H1 (cell line): Measurements from ENCODE around the gene CORO2B. TPM values are rescaled to one million over a fixed set of nuclear protein-coding genes. Genes with fewer than 3 reads are reported as not detected.

ENCODE experiments used
- BCL11A ChIP-seq, 2 experiments: IDR thresholded peaks; one replicate each; pipeline ENCODE4 v1.6.1; 2011; ENCODE audit warnings: low read depth in 2 of 2, low read length in 2 of 2, mild to moderate bottlenecking in 2 of 2
- CTBP2 ChIP-seq: IDR thresholded peaks from 2 replicates; pipeline ENCODE4 v1.7.0; 2011; ENCODE audit warnings: borderline replicate concordance, mild to moderate bottlenecking, moderate library complexity, mixed read lengths, low read length; ENCODE audit not compliant: insufficient read depth, insufficient read length
- EZH2 ChIP-seq: fragments of 200-600 bp; sonication (generic); IDR thresholded peaks from 2 replicates; pipeline ENCODE4 v1.7.1; 2012; ENCODE audit warnings: low read depth, mild to moderate bottlenecking, moderate library complexity, low read length, inconsistent platforms; ENCODE audit not compliant: severe bottlenecking
- HDAC6 ChIP-seq: IDR thresholded peaks from one replicate; pipeline ENCODE4 v1.7.1; 2012; ENCODE audit warnings: low read depth, mild to moderate bottlenecking, inconsistent platforms, low read length, moderate library complexity
- KDM1A ChIP-seq: fragments of 200-600, 300-600 bp; sonication (generic); IDR thresholded peaks from 2 replicates; pipeline ENCODE4 v1.7.1; 2016; ENCODE audit warnings: mild to moderate bottlenecking, low read length, borderline replicate concordance
- KDM5A ChIP-seq: fragments of 200-600 bp; IDR thresholded peaks from 2 replicates; pipeline ENCODE4 v1.7.1; 2012; ENCODE audit warnings: mild to moderate bottlenecking, low read length, inconsistent platforms, mixed read lengths
- POLR2AphosphoS5 ChIP-seq: IDR thresholded peaks from 2 replicates; pipeline ENCODE4 v1.6.1; 2011; ENCODE audit warnings: low read depth, low read length
- RBBP5 ChIP-seq: IDR thresholded peaks from 2 replicates; pipeline ENCODE4 v1.7.1; 2012; ENCODE audit warnings: low read depth, mild to moderate bottlenecking, inconsistent platforms, low read length, moderate library complexity, borderline replicate concordance
- RXRA ChIP-seq: IDR thresholded peaks from 2 replicates; pipeline ENCODE4 v1.6.1; 2011; ENCODE audit warnings: low read depth, mild to moderate bottlenecking, low read length, moderate library complexity; ENCODE audit not compliant: insufficient read depth
- SAP30 ChIP-seq: fragments of 300-600 bp; sonication (generic); IDR thresholded peaks from 2 replicates; pipeline ENCODE4 v1.7.1; 2012; ENCODE audit warnings: low read length, moderate library complexity, mild to moderate bottlenecking, inconsistent platforms; ENCODE audit not compliant: insufficient read depth, insufficient replicate concordance
- SP1 ChIP-seq: IDR thresholded peaks from 2 replicates; pipeline ENCODE4 v1.6.1; 2011; ENCODE audit warnings: low read depth, low read length
- SP4 ChIP-seq: IDR thresholded peaks from 2 replicates; pipeline ENCODE4 v1.6.1; 2012; ENCODE audit warnings: low read length, inconsistent platforms
- SRF ChIP-seq: IDR thresholded peaks from 2 replicates; pipeline ENCODE4 v1.6.1; 2011; ENCODE audit warnings: mild to moderate bottlenecking, low read depth, low read length, moderate library complexity
- YY1 ChIP-seq: IDR thresholded peaks from 2 replicates; pipeline ENCODE4 v1.6.1; 2011; ENCODE audit warnings: low read depth, mild to moderate bottlenecking, low read length
- polyA plus RNA-seq, 7 experiments: library from polyadenylated mRNA; depleted of rRNA in 3 of 7; stranded (reverse) in 5 of 7; unstranded in 2 of 7; fragments of >200 nt in 5 of 7; fragments of 200-250 nt in 2 of 7; gene quantifications; 1 replicate in 5 of 7; 2 replicates in 1 of 7; 4 replicates in 1 of 7; pipeline versions ENCODE4 v1.2.1 to v1.2.3, GENCODE V29; 2011 to 2013; ENCODE audit warnings: missing spikeins in 2 of 7, mixed read lengths in 2 of 7
- total RNA-seq: library from RNA; stranded (reverse); fragmentation: NEBNext Ultra II Directional; extraction: Animal tissue kit (Norgen Biotek cat#: 25700); gene quantifications from 2 replicates; pipeline ENCODE4 v1.2.1, GENCODE V29; 2021
- TF ChIP-seq, protein P1 (sequence below): IDR thresholded peaks from 2 replicates; pipeline ENCODE4 v1.6.1; 2012; ENCODE audit warnings: inconsistent platforms

Gene CORO2B
- total and polyA plus RNA-seq, 2 of the 8 experiments (the other 6 are each of a cell fraction or from before 2014, with no cell fraction given) = 3.4 to 6.7 TPM

DNA sequence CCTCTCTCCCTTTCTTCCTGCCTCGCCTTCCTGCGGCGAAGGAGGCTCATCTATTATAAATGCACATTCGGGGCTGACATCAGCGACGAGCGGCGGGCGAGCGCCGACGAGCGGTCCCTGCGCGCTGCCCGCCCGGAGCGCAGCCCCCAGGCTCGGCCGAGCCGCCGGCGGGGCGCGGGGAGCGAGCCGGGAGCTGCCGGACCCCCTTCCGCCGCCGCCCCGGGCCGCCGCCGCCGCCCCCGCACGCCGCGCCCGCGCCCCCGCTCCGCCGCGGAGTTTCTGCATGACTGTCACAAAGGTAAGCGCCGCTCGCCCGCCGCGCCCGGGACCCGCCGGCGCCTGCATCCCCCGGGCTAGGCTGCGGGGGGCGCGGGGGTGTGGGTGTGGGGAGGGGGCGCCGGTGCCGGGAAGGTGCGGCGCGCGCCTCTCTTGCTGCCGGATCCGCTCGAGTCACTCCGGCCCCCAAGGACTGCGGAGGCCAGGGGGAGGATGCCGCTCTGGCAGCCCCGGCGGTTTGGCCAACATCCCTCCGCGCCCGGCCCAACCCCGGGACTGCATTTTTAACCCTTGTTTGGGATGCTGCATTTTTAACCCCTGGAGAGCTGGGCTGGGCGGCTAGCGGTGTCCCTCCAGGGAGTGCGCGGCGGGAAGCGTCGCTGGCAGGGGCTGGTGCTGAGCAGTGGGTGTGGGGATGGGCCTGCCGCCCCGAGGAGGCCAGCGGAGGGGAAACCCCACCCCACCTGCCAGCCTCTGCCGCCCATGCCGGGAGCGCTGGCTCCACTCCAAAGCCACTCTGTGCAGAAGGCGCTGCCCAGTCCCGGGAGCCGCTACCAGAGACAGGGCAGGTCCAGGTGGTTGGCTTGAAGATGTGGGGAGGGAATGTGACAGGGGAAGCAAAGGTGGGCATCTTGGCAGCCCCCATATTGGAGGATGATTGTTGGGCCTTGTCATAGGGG lies at the start of gene CORO2B (continued):
- TF ChIP-seq SRF = no peak
- TF ChIP-seq SP1 = no peak
- TF ChIP-seq POLR2AphosphoS5 = no peak
- no peak for TF ChIP-seq BCL11A (IDR thresholded peaks at IDR 0.05; ENCODE audit: low read depth in 2 of 2, low read length in 2 of 2)
- 0 out of 2 replicates have a peak, but pooled peaks have one; percentile 27 for TF ChIP-seq YY1
- no peak for TF ChIP-seq KDM5A
- no peak for TF ChIP-seq KDM1A
- peak; percentile 41 for TF ChIP-seq EZH2
- TF ChIP-seq SP4 = no peak
- no peak for TF ChIP-seq SAP30
- peak; percentile 35; the same call in 1 of the 2 replicates for TF ChIP-seq RBBP5
- no peak for TF ChIP-seq HDAC6
- TF ChIP-seq, protein P1, sequence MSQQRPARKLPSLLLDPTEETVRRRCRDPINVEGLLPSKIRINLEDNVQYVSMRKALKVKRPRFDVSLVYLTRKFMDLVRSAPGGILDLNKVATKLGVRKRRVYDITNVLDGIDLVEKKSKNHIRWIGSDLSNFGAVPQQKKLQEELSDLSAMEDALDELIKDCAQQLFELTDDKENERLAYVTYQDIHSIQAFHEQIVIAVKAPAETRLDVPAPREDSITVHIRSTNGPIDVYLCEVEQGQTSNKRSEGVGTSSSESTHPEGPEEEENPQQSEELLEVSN = no peak
- no peak for TF ChIP-seq RXRA
- no peak for TF ChIP-seq CTBP2
